Neuron (in vitro differentiated cells): ENCODE results near the gene WNT5B.

Source experiments
- H2AFZ ChIP-seq: one replicate; pipeline ENCODE4 v1.6.1; 2013; ENCODE audit warnings: low read depth, mild to moderate bottlenecking, inconsistent platforms, low read length, moderate library complexity
- H3K27me3 ChIP-seq: one replicate; pipeline ENCODE4 v1.6.1; 2013; ENCODE audit warnings: low read length; ENCODE audit not compliant: insufficient read depth
- H3K36me3 ChIP-seq: one replicate; pipeline ENCODE4 v1.6.1; 2013; ENCODE audit warnings: low read length; ENCODE audit not compliant: insufficient read depth
- H3K4me1 ChIP-seq: one replicate; pipeline ENCODE4 v1.6.1; 2013; ENCODE audit warnings: low read length; ENCODE audit not compliant: insufficient read depth
- H3K4me3 ChIP-seq: 2 replicates; pipeline ENCODE4 v1.5.1; 2013; ENCODE audit warnings: mild to moderate bottlenecking, low read length, moderate library complexity
- H3K9me3 ChIP-seq: one replicate; pipeline ENCODE4 v1.6.1; 2013; ENCODE audit warnings: low read length

WNT5B gene

GRCh38 chr12:1628666-1629337 is at the start of gene WNT5B:
TSS of gene WNT5B (plus strand) at chr12:1629231. CDS start at chr12:1631355, 2,124 bp downstream.
- H3K9me3 ChIP-seq: no peaks in the 10 kb centered on the region
- peak within 1 kb of the TSS; percentile 66 for H2AFZ ChIP-seq
- H3K4me1 ChIP-seq: peaks cover 26% of the 10 kb centered on the region
- H3K36me3 ChIP-seq: no peaks in the 10 kb centered on the region
- H3K27me3 ChIP-seq: peaks cover 29% of the 10 kb centered on the region
- H3K4me3 ChIP-seq: peak within 1 kb of the TSS; percentile 38

GRCh38 chr12:1579651-1580435 is 49.2 kb upstream of the WNT5B start:
- Histone ChIP-seq H3K36me3 (no peaks in the 10 kb centered on the region), H2AFZ (no peak overlapping the region), H3K4me3 (no peak overlapping the region), H3K9me3 (peaks cover 2% of the 10 kb centered on the region), H3K27me3 (no peaks in the 10 kb centered on the region), H3K4me1 (peaks cover 36% of the 10 kb centered on the region)

GRCh38 chr12:1580526-1580925 is 48.5 kb upstream of the WNT5B start:
- Histone ChIP-seq H3K4me1 (peaks cover 38% of the 10 kb centered on the region), H3K9me3 (peaks cover under 1% of the 10 kb centered on the region), H3K27me3 (no peaks in the 10 kb centered on the region), H2AFZ (no peak overlapping the region), H3K4me3 (no peak overlapping the region), H3K36me3 (no peaks in the 10 kb centered on the region)

GRCh38 chr12:1581973-1582708 is 46.9 kb upstream of the WNT5B start:
- peaks cover 39% of the 10 kb centered on the region for H3K4me1 ChIP-seq
- no peaks in the 10 kb centered on the region for H3K27me3 ChIP-seq

GRCh38 chr12:1582709-1583050 is 46.4 kb upstream of the WNT5B start:
- no peaks in the 10 kb centered on the region for H3K9me3 ChIP-seq
- H2AFZ ChIP-seq: no peak overlapping the region
- peaks cover 44% of the 10 kb centered on the region for H3K4me1 ChIP-seq
- H3K4me3 ChIP-seq: no peak overlapping the region
- no peaks in the 10 kb centered on the region for H3K27me3 ChIP-seq
- H3K36me3 ChIP-seq: no peaks in the 10 kb centered on the region

More at GRCh38 chr12:1581973-1582708, 46.9 kb upstream of the WNT5B start:
- no peak overlapping the region for H2AFZ ChIP-seq
- no peaks in the 10 kb centered on the region for H3K36me3 ChIP-seq
- H3K9me3 ChIP-seq: no peaks in the 10 kb centered on the region
- H3K4me3 ChIP-seq: no peak overlapping the region

GRCh38 chr12:1583421-1584078 is 45.5 kb upstream of the WNT5B start:
- H2AFZ ChIP-seq: no peak overlapping the region
- H3K4me3 ChIP-seq: no peak overlapping the region
- peaks cover 53% of the 10 kb centered on the region for H3K4me1 ChIP-seq
- no peaks in the 10 kb centered on the region for H3K36me3 ChIP-seq
- no peaks in the 10 kb centered on the region for H3K27me3 ChIP-seq
- no peaks in the 10 kb centered on the region for H3K9me3 ChIP-seq

GRCh38 chr12:1584326-1584725 is 44.7 kb upstream of the WNT5B start:
- peaks cover 56% of the 10 kb centered on the region for H3K4me1 ChIP-seq

GRCh38 chr12:1587927-1588574 is 41.0 kb upstream of the WNT5B start:
- Histone ChIP-seq H3K36me3 (no peaks in the 10 kb centered on the region), H3K4me1 (peaks cover 71% of the 10 kb centered on the region), H2AFZ (no peak overlapping the region), H3K9me3 (no peaks in the 10 kb centered on the region), H3K27me3 (no peaks in the 10 kb centered on the region), H3K4me3 (no peak overlapping the region)

More at GRCh38 chr12:1584326-1584725, 44.7 kb upstream of the WNT5B start:
- Histone ChIP-seq H3K36me3 (no peaks in the 10 kb centered on the region), H3K27me3 (no peaks in the 10 kb centered on the region), H3K9me3 (no peaks in the 10 kb centered on the region), H2AFZ (no peak overlapping the region), H3K4me3 (no peak overlapping the region)

- H3K27me3 ChIP-seq: no peaks in the 10 kb centered on the region
- no peaks in the 10 kb centered on the region for H3K36me3 ChIP-seq
- H3K4me1 ChIP-seq: peaks cover 76% of the 10 kb centered on the region
- H3K9me3 ChIP-seq: no peaks in the 10 kb centered on the region
- no peak overlapping the region for H3K4me3 ChIP-seq
- no peak overlapping the region for H2AFZ ChIP-seq
These were observed 40.5 kb upstream of the WNT5B start for GRCh38 chr12:1588575-1588947.

GRCh38 chr12:1590221-1590979 is 38.6 kb upstream of the WNT5B start:
- H2AFZ ChIP-seq: no peak overlapping the region
- no peaks in the 10 kb centered on the region for H3K27me3 ChIP-seq
- H3K4me3 ChIP-seq: peak overlapping the region; percentile 48
- no peaks in the 10 kb centered on the region for H3K9me3 ChIP-seq
- no peaks in the 10 kb centered on the region for H3K36me3 ChIP-seq
- H3K4me1 ChIP-seq: peaks cover 75% of the 10 kb centered on the region

- H3K9me3 ChIP-seq: no peaks in the 10 kb centered on the region
- peaks cover 70% of the 10 kb centered on the region for H3K4me1 ChIP-seq
- H3K27me3 ChIP-seq: no peaks in the 10 kb centered on the region
- no peak overlapping the region for H2AFZ ChIP-seq
- peak overlapping the region; percentile 48 for H3K4me3 ChIP-seq
- H3K36me3 ChIP-seq: no peaks in the 10 kb centered on the region
These were observed 38.0 kb upstream of the WNT5B start for GRCh38 chr12:1591034-1591433.

GRCh38 chr12:1591543-1591942 is 37.5 kb upstream of the WNT5B start:
- Histone ChIP-seq H2AFZ (no peak overlapping the region), H3K36me3 (no peaks in the 10 kb centered on the region), H3K27me3 (no peaks in the 10 kb centered on the region), H3K4me3 (peak overlapping the region; percentile 48), H3K9me3 (no peaks in the 10 kb centered on the region), H3K4me1 (peaks cover 70% of the 10 kb centered on the region)
